HepG2 (cell line): Measurements from ENCODE around the gene SERPINB10. TPM values are rescaled to one million over a fixed set of nuclear protein-coding genes. Genes with fewer than 3 reads are reported as not detected.

Source experiments
- ATAC-seq: fragments of 200-7000 bp; cut with Tn5 transposase; 3 replicates; pipeline ENCODE4 v1.9.1; 2020; ENCODE audit warnings: mild to moderate bottlenecking, moderate library complexity
- BruUV-seq: library from RNA; stranded (reverse); fragments of 400-500 nt; replicated peaks from 2 replicates; lab custom pipeline; 2021; lab: Mats Ljungman, UMichigan
- CTCF ChIA-PET: fragments of 300-600 bp; formaldehyde crosslinking; extraction: SDS; loops from one replicate; lab custom pipeline; 2021; ENCODE audit warnings: low total read pairs, inconsistent platforms, low intra/inter-chr PET ratio; lab: Yijun Ruan, JAX
- POLR2A ChIA-PET: fragments of 350-600 bp; sonication (Branson Sonifier 250); formaldehyde crosslinking; loops from one replicate; lab custom pipeline; 2020; ENCODE audit warnings: antibody characterized with exemption, inconsistent platforms; lab: Yijun Ruan, JAX
- DNase-seq: peaks from one replicate; pipeline ENCODE4 v3.0.0-alpha.2; 2015; ENCODE audit warnings: low spot score
- FAIRE-seq: peaks from 3 replicates; lab custom pipeline; 2011; peaks lifted over from hg19 to GRCh38; lab: Jason Lieb, UNC
- H2AFZ ChIP-seq: one replicate; pipeline ENCODE4 v1.6.1; 2011; ENCODE audit warnings: low read length, inconsistent platforms
- H3K27ac ChIP-seq: fragments of 300-600 bp; 3 replicates; pipeline ENCODE4 v1.8.0; 2011; ENCODE audit warnings: mixed run types, mild to moderate bottlenecking, mixed read lengths, low read length, inconsistent platforms; ENCODE audit not compliant: insufficient read depth; ENCODE audit errors: extremely low read length
- H3K27me3 ChIP-seq, 2 experiments: fragments of 200-600 bp in 1 of 2; 2 replicates in 1 of 2; 3 replicates in 1 of 2; pipeline versions ENCODE4 v1.6.0 to v1.8.0; 2011; ENCODE audit warnings: low read length in 2 of 2, mild to moderate bottlenecking in 2 of 2, moderate library complexity in 2 of 2, inconsistent platforms in 1 of 2; ENCODE audit not compliant: insufficient read depth in 2 of 2, control insufficient read depth in 1 of 2
- H3K36me3 ChIP-seq, 2 experiments: fragments of 200-600 bp in 1 of 2; replicated peaks in 1 of 2; 2 replicates in 1 of 2; 3 replicates in 1 of 2; pipeline versions ENCODE4 v1.5.1 to v1.8.0; 2011; ENCODE audit warnings: low read length in 2 of 2, inconsistent platforms in 1 of 2; ENCODE audit not compliant: insufficient read depth in 2 of 2, control insufficient read depth in 1 of 2
- H3K4me1 ChIP-seq: 2 replicates; pipeline ENCODE4 v1.5.1; 2012; ENCODE audit warnings: low read length, inconsistent platforms; ENCODE audit not compliant: insufficient read depth
- H3K4me2 ChIP-seq: 2 replicates; pipeline ENCODE4 v1.6.0; 2011; ENCODE audit warnings: low read depth, low read length, inconsistent platforms
- H3K4me3 ChIP-seq, 3 experiments: fragments of 200-600 bp in 1 of 3; sonication (generic), shearing (Covaris generic) in 1 of 3; replicated peaks in 1 of 3; 2 replicates each; pipeline ENCODE4 v1.5.1; 2011 to 2016; ENCODE audit warnings: low read length in 3 of 3, inconsistent platforms in 2 of 3, low read depth in 2 of 3, mild to moderate bottlenecking in 2 of 3, control low read depth in 1 of 3, mixed read lengths in 1 of 3; ENCODE audit not compliant: insufficient read depth in 1 of 3
- H3K79me2 ChIP-seq: one replicate; pipeline ENCODE4 v1.6.1; 2011; ENCODE audit warnings: low read length, inconsistent platforms; ENCODE audit not compliant: insufficient read depth
- H3K9ac ChIP-seq: 2 replicates; pipeline ENCODE4 v1.6.0; 2011; ENCODE audit warnings: mild to moderate bottlenecking, low read depth, low read length, inconsistent platforms; ENCODE audit not compliant: insufficient read depth
- H3K9me3 ChIP-seq: 2 replicates; pipeline ENCODE4 v1.5.1; 2012; ENCODE audit warnings: mild to moderate bottlenecking, low read length
- H4K20me1 ChIP-seq: 2 replicates; pipeline ENCODE4 v1.6.0; 2011; ENCODE audit warnings: inconsistent platforms, mild to moderate bottlenecking, low read length, moderate library complexity; ENCODE audit not compliant: insufficient read depth
- ARID3A ChIP-seq: IDR thresholded peaks from 2 replicates; pipeline ENCODE4 v1.6.1; 2012; ENCODE audit warnings: low read depth, low read length, improper control_type of control experiment
- CTCF ChIP-seq: sonication (generic); formaldehyde crosslinking; IDR thresholded peaks from 2 replicates; pipeline ENCODE4 v1.5.0; 2020; ENCODE audit warnings: mild to moderate bottlenecking, missing genetic modification reagents, moderate library complexity
- ISX ChIP-seq: sonication (generic); formaldehyde crosslinking; conservative IDR thresholded peaks from 2 replicates; pipeline ENCODE4 v1.5.0; 2020; ENCODE audit warnings: missing genetic modification reagents
- NAIF1 ChIP-seq: sonication (generic); formaldehyde crosslinking; IDR thresholded peaks from 2 replicates; pipeline ENCODE4 v1.5.0; 2020; ENCODE audit warnings: mild to moderate bottlenecking, missing genetic modification reagents, borderline replicate concordance
- ZNF550 ChIP-seq: sonication (generic); formaldehyde crosslinking; IDR thresholded peaks from 2 replicates; pipeline ENCODE4 v1.4.0; 2020; ENCODE audit warnings: mild to moderate bottlenecking, missing genetic modification reagents, borderline replicate concordance
- WGBS: methylation state at CpG from one replicate; pipeline ENCODE4 v1.1.6; 2017; ENCODE audit warnings: low lambda C conversion rate; 5-methylcytosine and 5-hydroxymethylcytosine counted together
- in situ Hi-C: cut with HindIII; loops from 2 replicates; pipeline ENCODE4 v1.10.0; 2017; ENCODE audit warnings: low pct_unique_long_range_greater_than_20kb; ENCODE audit not compliant: extremely low pct_ligation_motif_present
- intact Hi-C: fragments of 100-400 bp; cut with micrococcal nuclease; formaldehyde crosslinking; loops from one replicate; pipeline ENCODE4 v1.10.0; 2022; ENCODE audit not compliant: unreplicated experiment
- polyA plus RNA-seq, 8 experiments: library from polyadenylated mRNA; depleted of rRNA in 3 of 8; stranded (reverse) in 7 of 8; unstranded in 1 of 8; fragments of >200 nt; fragmentation: Illumina TruSeq in 4 of 8; extraction: Trizol in 4 of 8; gene quantifications; 2 replicates each; pipeline versions ENCODE4 v1.2.1 to v1.2.3, GENCODE V29; 2011 to 2016; ENCODE audit warnings: low read depth in 4 of 8, missing spikeins in 1 of 8, mixed read lengths in 1 of 8; ENCODE audit not compliant: insufficient read depth in 1 of 8
- total RNA-seq, 5 experiments: library from RNA; depleted of rRNA; stranded (reverse); fragments of >200 nt; fragmentation: Illumina TruSeq; extraction: Trizol; gene quantifications; 2 replicates each; pipeline ENCODE4 v1.2.3, GENCODE V29; 2016; ENCODE audit warnings: low read depth in 1 of 5

SERPINB10 gene
- total and polyA plus RNA-seq, 2 of the 13 experiments (the other 11 are each of a cell fraction or from before 2014, with no cell fraction given) = not detected

- H3K36me3 ChIP-seq = no peaks in the 10 kb centered on the region
- H2AFZ ChIP-seq = no peak overlapping the region
- POLR2A ChIA-PET = no interaction called here
- BruUV-seq = no TSS peak
- no peaks in the 10 kb centered on the region for H3K27me3 ChIP-seq
- DNase-seq (peak; percentile 20), ATAC-seq (no peak), FAIRE-seq (no peak)
- TF ChIP-seq CTCF (CRISPR knock-in tag) = peak; percentile 49
- TF ChIP-seq ARID3A = 0 out of 2 replicates have a peak, but pooled peaks have one; percentile 13
- no peak for TF ChIP-seq NAIF1 (CRISPR knock-in tag)
- TF ChIP-seq ISX = no peak
- no peak for TF ChIP-seq ZNF550 (CRISPR knock-in tag)
- no peak overlapping the region for H3K9ac ChIP-seq
- no peaks in the 10 kb centered on the region for H3K79me2 ChIP-seq
- CTCF ChIA-PET = interaction anchor here (0.8 to 1.1 kb wide), 2 partner anchors 10 to 11 kb away, joined by 3 read pairs; no protein-coding TSS in a partner anchor
- peaks cover 5% of the 10 kb centered on the region; the same call in 1 of the 2 replicates for H3K4me1 ChIP-seq
- no peak overlapping the region for H3K4me2 ChIP-seq
- no peaks in the 10 kb centered on the region for H4K20me1 ChIP-seq
- WGBS = 4% methylated on average over 2 of the region's 2 CpGs
- H3K27ac ChIP-seq = no peak overlapping the region
- in situ Hi-C loops (loop anchor here (10.0 kb wide), 1 partner anchor 80 kb away; no protein-coding TSS in a partner anchor), intact Hi-C loops (loop anchor here (1.0 kb wide), 2 partner anchors 12 to 84 kb away; no protein-coding TSS in a partner anchor)
- no peak overlapping the region for H3K4me3 ChIP-seq
- no peaks in the 10 kb centered on the region for H3K9me3 ChIP-seq
Measured at GRCh38 chr18:63974991-63975390, 67.2 kb downstream of the SERPINB10 start.
